GM19468 (cell line): Measurements from ENCODE around the gene KASH5.
"Not testable (repeated sequence)": the region's sequence is repeated elsewhere in the genome, so short reads cannot be mapped to it uniquely, and the experiment has no call there.

Source experiments
- ATAC-seq: cut with Tn5 transposase; IDR thresholded peaks from one replicate; pipeline ENCODE4 v1.9.1; 2021; ENCODE audit warnings: mild to moderate bottlenecking, moderate library complexity, moderate number of reproducible peaks; ENCODE audit not compliant: unreplicated experiment; ENCODE audit errors: extremely low read depth

Gene KASH5

DNA sequence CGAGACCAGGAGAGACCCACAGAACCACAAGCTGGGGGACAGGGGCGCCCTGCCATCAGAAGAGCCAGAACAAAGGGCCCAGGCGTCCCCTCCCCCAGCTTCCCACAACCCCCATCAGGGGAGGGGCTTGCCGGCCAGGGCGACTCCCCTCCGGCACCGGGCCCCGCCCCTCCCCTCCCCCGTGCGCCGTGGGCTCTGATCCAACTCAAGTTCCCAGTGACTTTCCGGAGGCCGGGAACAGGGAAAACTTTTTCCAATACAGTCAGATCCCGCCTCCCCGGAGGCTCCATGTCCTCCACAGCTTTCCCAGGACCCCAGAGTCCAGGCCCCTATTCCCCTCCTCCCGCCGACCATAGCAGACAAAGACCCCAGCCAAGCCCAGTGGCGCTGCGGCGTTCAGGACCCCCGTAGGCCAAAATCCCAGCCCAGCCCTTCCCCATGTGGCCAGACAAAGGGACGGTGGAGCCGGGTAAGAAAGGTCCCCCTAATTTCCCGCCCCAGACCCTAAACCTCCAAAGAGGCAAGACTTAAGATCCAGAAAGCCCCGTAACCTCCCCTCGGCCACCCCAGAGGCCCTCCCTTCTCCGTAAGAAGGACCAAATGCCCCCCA, 26.5 kb upstream of the KASH5 start:
- no peak for ATAC-seq

DNA sequence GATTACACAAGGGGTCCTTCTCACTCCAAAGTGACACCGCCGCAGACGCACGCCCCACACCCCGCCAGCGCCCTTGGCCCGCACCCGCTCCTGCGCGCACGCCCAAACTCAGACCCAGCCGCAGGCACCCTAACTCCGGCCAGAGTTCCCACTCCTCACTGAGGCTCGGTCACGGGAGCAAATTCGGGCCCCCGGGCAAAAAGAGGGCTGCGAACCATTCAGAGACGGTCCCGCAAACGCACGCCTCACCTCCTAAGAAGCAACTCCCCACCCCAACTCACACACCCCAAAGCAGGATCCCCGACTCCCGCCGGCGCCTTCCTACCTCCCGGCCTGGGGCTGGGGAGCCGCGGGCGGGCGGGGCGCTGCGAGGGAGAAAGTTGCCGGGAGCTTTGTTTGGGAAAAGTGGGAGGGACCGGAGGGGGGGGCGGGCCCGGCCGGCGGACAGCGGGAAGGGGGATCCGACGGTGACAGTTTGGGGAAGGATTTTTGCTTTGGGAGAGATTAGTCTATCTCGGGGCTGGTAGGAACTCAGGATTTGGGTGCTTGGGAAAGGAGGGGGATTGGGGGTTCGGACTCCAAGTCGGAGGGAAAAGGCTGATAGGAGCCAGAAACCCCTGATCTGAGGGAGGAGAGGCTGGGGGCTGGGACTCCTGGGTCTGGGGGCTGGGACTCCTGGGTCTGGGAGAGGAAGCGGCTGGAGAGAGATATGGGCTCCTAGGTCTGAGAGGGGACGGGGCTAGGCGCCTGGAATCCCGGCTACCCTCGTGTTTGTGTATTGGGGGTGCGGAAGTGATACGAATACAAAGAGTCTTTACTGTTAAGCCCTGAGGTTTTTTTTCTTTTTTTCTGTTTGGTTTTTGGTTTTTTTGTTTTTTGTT, 25.8 kb upstream of the KASH5 start, which contains the start of gene TEAD2:
TEAD2 (minus strand) TSS at position 369 of the 881 bp plus-strand sequence. CDS start 2,341 bp downstream, outside the sequence.
- no peak for ATAC-seq

DNA sequence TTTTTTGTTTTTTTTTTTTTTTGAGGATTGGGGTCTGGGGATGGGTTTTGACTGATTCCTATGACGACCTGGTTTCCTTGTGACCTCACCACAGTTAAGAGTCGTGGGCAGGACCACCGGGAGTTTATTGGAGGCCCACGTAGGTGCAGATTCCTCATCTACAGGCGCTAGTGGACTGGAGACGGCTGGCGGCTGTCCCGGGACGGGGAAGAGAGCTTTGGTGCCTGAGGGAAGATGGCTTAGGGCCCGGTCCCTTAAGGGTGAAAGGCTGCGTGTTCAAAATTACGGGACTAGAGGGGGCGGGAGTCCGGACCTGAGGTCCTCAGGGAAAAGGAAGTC, 25.2 kb upstream of the KASH5 start:
- ATAC-seq, result no peak

DNA sequence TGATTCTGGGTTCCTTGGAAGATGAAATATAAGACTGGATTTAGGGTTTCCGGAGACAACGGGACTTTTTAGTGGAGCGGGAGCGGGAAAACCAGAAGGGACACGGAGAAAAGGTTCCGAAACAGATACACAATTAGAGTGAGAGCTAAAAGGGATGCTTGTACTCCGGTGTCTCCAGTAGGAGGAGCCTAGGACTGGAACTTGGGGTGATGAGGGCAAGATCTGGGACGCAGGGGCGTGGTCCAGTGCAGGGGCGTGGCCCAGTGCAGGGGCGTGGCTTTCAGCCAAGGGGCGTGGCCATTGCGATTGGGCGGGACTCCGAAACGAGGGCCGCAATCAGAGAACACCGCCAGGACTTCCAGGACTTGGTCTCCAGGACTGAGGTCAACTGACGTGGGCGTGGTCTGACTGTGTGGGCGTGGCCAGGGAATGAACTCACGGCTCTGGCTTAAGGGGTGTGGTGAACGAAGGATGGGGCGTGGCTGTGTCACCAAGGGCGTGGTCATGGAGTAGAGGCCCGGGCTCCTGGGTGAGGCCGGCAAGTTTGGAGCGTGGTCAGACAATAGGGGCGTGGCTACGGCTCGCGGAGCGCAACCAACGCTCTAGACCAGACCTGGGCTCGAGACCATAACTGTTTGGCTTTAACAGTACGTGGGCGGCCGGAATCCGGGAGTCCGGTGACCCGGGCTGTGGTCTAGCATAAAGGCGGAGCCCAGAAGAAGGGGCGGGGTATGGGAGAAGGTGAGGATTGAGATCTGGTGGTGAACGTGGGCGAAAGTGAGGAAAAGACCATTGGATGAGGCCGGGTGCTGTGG, 24.6 kb upstream of the KASH5 start, which contains the start of gene DKKL1:
DKKL1 (plus strand) TSS at position 610 of the 815 bp plus-strand sequence; CDS start at position 732, 122 bp downstream.
- ATAC-seq, result no peak

DNA sequence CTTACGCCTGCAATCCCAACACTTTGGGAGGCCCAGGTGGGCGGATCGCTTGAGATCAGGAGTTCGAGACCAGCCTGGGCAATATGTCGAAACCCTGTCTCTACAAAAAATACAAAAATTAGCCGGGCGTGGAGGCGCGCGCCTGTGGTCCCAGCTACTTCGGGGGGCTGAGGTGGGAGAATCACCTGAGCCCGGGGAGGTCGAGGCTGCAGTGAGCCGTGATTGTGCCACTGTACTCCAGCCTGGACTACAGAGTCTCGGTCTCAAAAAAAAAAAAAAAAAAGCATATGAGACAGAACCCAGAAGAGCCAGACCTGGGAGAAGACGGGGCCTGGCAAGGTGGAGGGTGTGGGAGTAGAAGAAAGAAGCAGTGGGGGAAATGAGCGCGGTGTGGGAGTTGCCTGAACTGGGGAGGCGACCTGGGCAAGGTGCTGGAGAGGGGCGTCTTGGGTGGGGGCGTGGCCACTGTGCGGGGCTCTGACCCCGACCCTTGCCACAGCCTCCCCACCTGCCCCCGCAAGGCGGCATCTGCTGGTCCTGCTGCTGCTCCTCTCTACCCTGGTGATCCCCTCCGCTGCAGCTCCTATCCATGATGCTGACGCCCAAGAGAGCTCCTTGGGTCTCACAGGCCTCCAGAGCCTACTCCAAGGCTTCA, 23.8 kb upstream of the KASH5 start:
- no peak for ATAC-seq

DNA sequence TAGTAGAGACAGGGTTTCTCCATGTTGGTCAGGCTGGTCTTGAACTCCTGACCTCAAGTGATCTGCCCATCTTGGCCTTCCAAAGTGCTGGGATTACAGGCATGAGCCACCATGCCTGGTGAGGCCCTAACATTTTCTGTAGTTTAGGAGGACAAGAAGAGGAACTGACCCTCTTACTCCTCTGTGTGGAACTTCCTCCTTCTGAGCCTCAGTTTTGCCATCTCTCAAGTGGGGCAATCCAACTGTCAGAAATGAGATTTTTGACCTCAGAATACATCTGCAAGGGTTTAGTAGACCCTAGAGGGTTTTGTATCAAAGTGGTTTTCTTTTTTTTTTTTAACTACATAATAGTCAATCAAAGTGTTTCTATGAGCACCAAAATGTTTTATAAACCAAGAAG, 21.9 kb upstream of the KASH5 start:
- ATAC-seq, result no peak

DNA sequence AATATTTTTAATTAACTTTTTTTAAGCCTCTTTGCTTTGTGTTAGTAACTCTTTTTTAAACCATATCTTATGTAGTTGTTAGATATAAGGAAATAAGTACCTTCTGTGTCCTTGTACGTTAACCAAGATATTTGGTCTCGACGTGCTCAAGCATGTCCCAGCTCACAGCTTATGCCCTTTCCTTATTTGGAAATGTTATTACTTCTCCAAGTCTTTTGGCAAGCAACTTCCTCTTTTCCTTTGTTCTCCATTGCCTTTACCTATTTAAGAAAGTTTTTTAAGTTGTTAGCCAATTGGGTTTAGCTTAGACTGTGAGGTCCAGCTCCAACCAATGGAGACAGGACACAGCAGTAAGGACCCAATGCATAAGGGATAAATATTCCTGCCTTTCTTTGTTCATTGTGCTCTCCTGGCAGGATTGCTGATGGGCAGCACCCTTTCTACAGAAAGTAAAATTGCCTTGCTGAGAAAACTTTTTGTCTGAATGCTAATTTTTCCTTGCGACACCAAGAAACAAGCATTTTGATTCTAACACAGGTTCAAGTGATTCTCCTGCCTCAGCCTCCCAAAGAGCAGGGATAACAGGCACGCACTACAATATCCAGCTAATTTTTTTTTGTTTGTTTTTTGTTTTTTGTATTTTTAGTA, 19.2 kb upstream of the KASH5 start:
- no peak for ATAC-seq

DNA sequence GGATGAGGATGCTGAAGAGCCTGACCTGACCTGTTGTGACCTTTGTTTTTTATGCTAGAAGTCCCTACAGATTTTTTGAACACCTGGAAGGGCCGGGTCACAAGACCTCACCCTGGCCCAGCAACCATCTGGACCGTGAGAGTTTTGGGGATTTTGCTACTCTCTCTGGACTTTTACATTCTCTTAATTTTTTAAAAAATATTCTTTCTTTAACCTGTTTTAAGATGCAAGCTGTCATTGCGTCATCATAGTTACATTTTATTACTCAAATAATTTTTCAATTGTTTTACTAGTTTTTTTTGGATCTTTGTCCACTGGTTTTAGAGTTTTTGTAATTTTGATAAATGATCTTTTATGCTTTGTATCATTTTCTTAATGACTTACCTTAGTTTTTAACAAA, 16.9 kb upstream of the KASH5 start:
- ATAC-seq, result no peak

DNA sequence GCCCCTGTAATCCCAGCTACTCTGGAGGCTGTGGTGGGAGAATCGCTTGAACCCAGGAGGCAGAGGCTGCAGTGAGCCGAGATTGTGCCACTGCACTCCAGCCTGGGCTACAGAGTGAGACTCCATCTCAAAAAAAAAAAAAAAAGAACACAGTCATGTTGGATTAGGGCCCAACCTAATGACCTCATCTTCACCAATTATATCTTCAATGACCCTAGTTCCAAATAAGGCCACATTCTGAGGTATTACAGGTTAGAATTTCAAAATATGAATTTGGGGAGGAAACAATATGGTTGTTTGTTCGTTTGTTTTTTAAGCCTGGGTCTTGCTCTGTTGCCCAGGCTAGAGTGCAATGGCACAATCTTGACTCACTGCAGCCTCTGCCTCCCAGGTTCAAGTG, 14.9 kb upstream of the KASH5 start:
- not testable (repeated sequence) for ATAC-seq

DNA sequence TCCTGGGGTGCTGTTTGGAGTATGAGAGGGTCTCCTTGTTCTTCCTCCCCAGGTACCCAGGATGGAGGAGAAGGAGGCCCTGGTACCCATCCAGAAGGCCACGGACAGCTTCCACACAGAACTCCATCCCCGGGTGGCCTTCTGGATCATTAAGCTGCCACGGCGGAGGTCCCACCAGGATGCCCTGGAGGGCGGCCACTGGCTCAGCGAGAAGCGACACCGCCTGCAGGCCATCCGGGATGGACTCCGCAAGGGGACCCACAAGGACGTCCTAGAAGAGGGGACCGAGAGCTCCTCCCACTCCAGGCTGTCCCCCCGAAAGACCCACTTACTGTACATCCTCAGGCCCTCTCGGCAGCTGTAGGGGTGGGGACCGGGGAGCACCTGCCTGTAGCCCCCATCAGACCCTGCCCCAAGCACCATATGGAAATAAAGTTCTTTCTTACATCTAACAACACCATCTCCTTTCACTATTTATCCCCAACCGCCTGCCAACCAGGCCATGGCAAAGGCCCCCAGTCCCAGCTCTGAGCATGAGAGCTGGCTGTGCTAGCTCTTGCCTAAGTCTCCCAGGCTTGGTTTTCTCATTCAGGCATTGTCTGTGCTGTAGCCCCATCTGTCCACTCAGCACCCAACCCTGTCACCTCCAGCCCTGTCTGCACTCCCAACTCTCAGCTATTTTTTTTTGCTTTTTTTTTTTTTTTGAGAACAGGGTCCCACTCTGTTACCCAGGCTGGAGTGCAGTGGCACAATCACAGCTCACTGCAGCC, 13.2 kb upstream of the KASH5 start:
- no peak for ATAC-seq

DNA sequence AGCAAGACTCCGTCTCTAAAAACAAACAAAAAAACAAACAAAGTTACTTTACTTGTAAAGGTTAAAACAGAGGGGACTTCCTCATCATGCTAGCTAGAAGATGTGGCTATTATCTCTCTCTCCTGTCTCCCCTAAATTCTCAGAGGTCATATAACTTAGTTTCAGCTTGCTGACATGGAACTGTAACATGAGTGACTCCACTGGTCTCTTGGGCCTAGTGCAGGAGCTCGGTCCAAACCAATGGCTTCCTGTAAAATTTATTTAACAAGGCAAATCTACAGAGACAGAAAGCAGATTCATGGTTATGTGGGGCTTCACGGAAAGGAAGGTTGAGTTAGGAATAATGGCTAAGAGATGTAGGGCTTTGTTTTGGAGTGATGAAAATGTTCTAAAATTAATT, 9.5 kb upstream of the KASH5 start:
- ATAC-seq, result no peak

DNA sequence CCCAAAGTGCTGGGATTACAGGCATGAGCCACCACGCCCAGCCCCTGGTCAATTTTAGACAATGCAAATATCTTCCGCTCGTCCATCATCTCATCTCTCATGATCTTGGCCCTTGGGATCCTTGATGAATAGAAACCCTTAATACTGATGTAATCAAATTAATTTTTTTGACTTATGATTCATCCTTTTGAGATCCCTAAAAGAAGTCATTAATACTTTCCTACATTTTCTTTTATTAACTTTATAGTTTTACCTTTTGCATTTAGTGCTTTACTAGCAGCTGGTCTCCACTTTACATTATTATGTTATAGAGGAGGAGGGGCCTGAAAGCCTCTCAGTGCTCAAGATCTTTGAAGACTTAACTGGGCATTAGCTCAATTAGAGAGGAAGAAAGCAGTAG, 7.7 kb upstream of the KASH5 start:
- ATAC-seq, result no peak

DNA sequence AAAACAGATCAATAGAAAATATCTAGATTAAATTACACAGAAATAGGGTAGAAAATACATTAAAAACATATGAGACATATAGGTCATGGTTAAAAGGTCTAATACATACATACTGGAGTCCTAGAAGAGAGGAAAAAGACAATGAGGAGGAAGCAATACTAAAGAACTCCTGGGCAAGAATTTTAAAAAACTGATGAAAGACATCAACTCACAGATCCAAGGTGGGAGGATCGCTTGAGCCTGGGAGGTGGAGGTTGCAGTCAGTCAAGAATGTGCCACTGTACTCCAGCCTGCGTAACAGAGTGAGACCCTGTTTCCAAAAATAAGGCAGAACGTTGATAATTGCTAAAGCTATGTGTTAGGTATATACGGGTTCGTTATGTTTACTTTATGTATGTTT, 5.4 kb upstream of the KASH5 start:
- ATAC-seq, result no peak

DNA sequence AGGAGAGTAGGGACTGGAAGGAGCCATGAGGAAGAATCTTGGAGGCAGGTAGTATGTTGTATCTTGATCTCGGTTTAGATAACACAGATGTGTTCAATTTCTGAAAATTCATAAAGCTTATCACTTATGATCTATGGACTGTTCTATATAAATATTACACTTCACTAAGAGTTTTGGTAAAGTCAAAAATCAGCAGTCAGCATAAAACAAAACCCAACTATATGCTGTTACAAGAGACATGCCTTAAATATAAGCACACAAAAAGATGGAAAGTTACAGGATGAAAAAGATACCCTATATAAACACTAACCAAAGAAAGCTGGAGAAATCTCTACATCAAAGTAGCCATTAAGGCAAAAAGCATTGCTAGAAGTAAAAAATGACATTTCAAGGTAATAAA, 4.5 kb upstream of the KASH5 start:
- ATAC-seq, result no peak

DNA sequence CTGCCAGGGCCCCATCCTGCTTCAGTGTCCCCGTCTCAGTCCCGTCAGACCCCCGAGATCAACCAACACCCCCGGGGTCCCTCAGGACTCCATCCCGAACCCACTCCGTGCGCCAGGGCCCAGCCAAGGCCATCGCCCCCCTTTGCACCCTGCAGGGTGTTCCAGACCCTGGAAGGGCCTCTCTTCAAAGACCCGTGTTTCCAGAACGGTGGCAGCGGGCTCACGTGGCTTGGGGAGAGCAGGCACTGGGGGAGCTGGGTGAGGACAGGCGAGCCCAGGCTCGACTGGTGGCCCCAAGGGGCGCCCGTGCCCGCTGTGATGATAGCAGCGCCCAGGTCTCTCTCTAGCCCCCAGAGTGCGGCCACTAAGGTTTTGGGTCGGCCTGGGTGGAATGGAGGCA, 1.4 kb downstream of the KASH5 start:
- ATAC-seq, result no peak

DNA sequence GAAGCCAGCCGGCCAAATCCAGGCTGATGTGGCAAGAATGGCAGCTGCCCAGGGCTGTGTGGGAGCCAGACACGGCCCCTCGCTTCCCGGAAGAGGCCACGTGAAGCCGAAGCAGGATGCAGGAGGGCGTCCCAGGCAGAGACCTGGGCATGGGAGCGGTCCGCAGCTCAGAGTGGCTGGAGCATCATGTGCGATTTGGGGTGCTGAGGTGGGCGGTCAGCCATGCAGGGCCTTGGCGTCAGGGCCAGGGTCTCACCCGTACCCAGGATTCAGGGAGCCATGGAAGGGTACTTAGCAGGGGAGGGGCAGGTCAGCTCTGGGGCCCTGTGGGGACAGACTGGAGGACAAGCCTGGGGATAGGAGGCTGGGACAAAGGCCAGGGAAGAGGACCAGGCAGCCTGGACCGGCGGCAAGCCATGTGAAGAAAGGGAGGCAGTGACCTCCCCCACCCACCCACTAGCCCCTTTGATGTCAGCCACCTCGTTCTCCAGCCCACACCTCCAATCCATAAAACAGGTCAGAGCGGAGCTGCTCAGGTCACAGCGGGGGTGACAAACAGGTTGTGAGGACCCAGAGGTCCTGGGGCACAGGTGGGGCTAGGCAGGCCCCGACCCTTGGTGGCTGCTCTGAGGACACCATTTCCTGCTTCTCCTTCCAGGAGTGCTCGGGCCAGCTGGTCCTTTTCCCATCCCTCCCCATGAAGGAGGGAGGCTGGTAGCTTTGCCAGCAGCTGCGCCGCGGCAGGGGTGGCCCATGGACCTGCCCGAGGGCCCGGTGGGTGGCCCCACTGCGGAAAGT, 2.3 kb downstream of the KASH5 start:
- ATAC-seq, result no peak

DNA sequence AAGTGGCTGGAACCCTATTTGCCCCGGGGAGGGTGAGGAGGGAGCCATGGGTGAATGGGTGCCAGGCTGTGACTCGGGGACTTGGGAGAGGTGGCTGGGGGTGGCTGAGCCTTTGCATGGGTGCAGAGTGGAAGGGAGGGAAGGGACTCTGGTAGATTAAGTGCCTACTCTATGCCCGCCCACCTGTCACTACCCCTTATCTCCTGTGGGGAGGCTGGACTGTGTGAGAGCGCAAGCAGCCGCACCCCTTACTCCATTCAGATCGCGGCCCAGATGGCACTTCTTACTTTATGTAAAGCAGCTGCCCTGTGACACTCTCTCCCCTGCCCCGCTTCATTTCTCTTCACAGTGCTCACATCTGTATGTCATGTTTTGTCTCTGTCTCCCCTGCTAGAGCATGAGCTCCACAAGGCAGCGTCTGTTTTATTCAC, 2.9 kb downstream of the KASH5 start:
- ATAC-seq, result no peak
